Measurements from ENCODE around the gene KSR2.

Gene KSR2

GRCh38 chr12:117622741-117623140, 346.0 kb downstream of the KSR2 start:
- H3K9ac ChIP-seq (ENCODE audit: low read length): no peak overlapping the region
- H3K4me2 ChIP-seq (ENCODE audit: low read length): no peak overlapping the region
- TF ChIP-seq CTCF (IDR thresholded peaks at IDR 0.05; ENCODE audit: low read depth, low read length) (no peak), EZH2phosphoT487 (IDR thresholded peaks at IDR 0.05; ENCODE audit: low read depth) (no peak)
- no peaks in the 10 kb centered on the region for H3K27me3 ChIP-seq (ENCODE audit: low read depth, low read length)
- no peaks in the 10 kb centered on the region for H4K20me1 ChIP-seq (ENCODE audit: insufficient read depth, low read length)
- no peaks in the 10 kb centered on the region for H3K79me2 ChIP-seq (ENCODE audit: low read length)
- H3K36me3 ChIP-seq (replicated peaks; ENCODE audit: low read depth, low read length): no peaks in the 10 kb centered on the region
- H2AFZ ChIP-seq (ENCODE audit: low read depth, low read length): no peak overlapping the region
- H3K4me3 ChIP-seq (ENCODE audit: low read length): no peak overlapping the region
- no peaks in the 10 kb centered on the region for H3K9me3 ChIP-seq (ENCODE audit: insufficient read depth, low read length)
- no peak overlapping the region for H3K27ac ChIP-seq (ENCODE audit: low read length)
- H3K4me1 ChIP-seq (ENCODE audit: low read length): no peaks in the 10 kb centered on the region

GRCh38 chr12:117622087-117622486, 346.7 kb downstream of the KSR2 start:
- H3K9me3 ChIP-seq (ENCODE audit: insufficient read depth, low read length): no peaks in the 10 kb centered on the region
- H3K79me2 ChIP-seq (ENCODE audit: low read length): no peaks in the 10 kb centered on the region
- no peaks in the 10 kb centered on the region for H3K4me1 ChIP-seq (ENCODE audit: low read length)
- no peak overlapping the region for H2AFZ ChIP-seq (ENCODE audit: low read depth, low read length)
- no peaks in the 10 kb centered on the region for H3K36me3 ChIP-seq (replicated peaks; ENCODE audit: low read depth, low read length)
- H3K4me2 ChIP-seq (ENCODE audit: low read length): no peak overlapping the region
- no peaks in the 10 kb centered on the region for H3K27me3 ChIP-seq (ENCODE audit: low read depth, low read length)
- no peaks in the 10 kb centered on the region for H4K20me1 ChIP-seq (ENCODE audit: insufficient read depth, low read length)
- H3K9ac ChIP-seq (ENCODE audit: low read length): no peak overlapping the region
- no peak for TF ChIP-seq EZH2phosphoT487 (IDR thresholded peaks at IDR 0.05; ENCODE audit: low read depth)
- no peak for TF ChIP-seq CTCF (IDR thresholded peaks at IDR 0.05; ENCODE audit: low read depth, low read length)
- H3K27ac ChIP-seq (ENCODE audit: low read length): no peak overlapping the region
- H3K4me3 ChIP-seq (ENCODE audit: low read length): no peak overlapping the region

- no peak overlapping the region for H3K4me3 ChIP-seq (ENCODE audit: low read length)
- TF ChIP-seq CTCF (IDR thresholded peaks at IDR 0.05; ENCODE audit: low read depth, low read length) (no peak), EZH2phosphoT487 (IDR thresholded peaks at IDR 0.05; ENCODE audit: low read depth) (no peak)
- no peak overlapping the region for H3K4me2 ChIP-seq (ENCODE audit: low read length)
Observed at GRCh38 chr12:117607778-117608177, 361.0 kb downstream of the KSR2 start.

GRCh38 chr12:117606945-117607344, 361.8 kb downstream of the KSR2 start:
- Histone ChIP-seq H3K36me3 (replicated peaks; ENCODE audit: low read depth, low read length) (no peaks in the 10 kb centered on the region), H4K20me1 (ENCODE audit: insufficient read depth, low read length) (no peaks in the 10 kb centered on the region), H3K27ac (ENCODE audit: low read length) (no peak overlapping the region), H3K4me1 (ENCODE audit: low read length) (no peaks in the 10 kb centered on the region), H3K4me2 (ENCODE audit: low read length) (no peak overlapping the region), H3K4me3 (ENCODE audit: low read length) (no peak overlapping the region), H3K27me3 (ENCODE audit: low read depth, low read length) (no peaks in the 10 kb centered on the region), H3K9ac (ENCODE audit: low read length) (no peak overlapping the region), H3K79me2 (ENCODE audit: low read length) (no peaks in the 10 kb centered on the region), H2AFZ (ENCODE audit: low read depth, low read length) (no peak overlapping the region), H3K9me3 (ENCODE audit: insufficient read depth, low read length) (no peaks in the 10 kb centered on the region)
- TF ChIP-seq EZH2phosphoT487 (IDR thresholded peaks at IDR 0.05; ENCODE audit: low read depth): no peak
- no peak for TF ChIP-seq CTCF (IDR thresholded peaks at IDR 0.05; ENCODE audit: low read depth, low read length)

More at GRCh38 chr12:117607778-117608177, 361.0 kb downstream of the KSR2 start:
- no peak overlapping the region for H2AFZ ChIP-seq (ENCODE audit: low read depth, low read length)
- no peak overlapping the region for H3K9ac ChIP-seq (ENCODE audit: low read length)
- H4K20me1 ChIP-seq (ENCODE audit: insufficient read depth, low read length): no peaks in the 10 kb centered on the region
- H3K27ac ChIP-seq (ENCODE audit: low read length): no peak overlapping the region
- no peaks in the 10 kb centered on the region for H3K4me1 ChIP-seq (ENCODE audit: low read length)
- H3K27me3 ChIP-seq (ENCODE audit: low read depth, low read length): no peaks in the 10 kb centered on the region
- H3K36me3 ChIP-seq (replicated peaks; ENCODE audit: low read depth, low read length): no peaks in the 10 kb centered on the region
- no peaks in the 10 kb centered on the region for H3K9me3 ChIP-seq (ENCODE audit: insufficient read depth, low read length)
- no peaks in the 10 kb centered on the region for H3K79me2 ChIP-seq (ENCODE audit: low read length)

Data from OCI-LY3 (cell line).